ENCODE measurements around the gene UQCRC1. TPM values are rescaled to one million over a fixed set of nuclear protein-coding genes. Genes with fewer than 3 reads are reported as not detected.

Gene UQCRC1
- total RNA-seq, 1 donor from 2014 or later: 297 TPM

DNA sequence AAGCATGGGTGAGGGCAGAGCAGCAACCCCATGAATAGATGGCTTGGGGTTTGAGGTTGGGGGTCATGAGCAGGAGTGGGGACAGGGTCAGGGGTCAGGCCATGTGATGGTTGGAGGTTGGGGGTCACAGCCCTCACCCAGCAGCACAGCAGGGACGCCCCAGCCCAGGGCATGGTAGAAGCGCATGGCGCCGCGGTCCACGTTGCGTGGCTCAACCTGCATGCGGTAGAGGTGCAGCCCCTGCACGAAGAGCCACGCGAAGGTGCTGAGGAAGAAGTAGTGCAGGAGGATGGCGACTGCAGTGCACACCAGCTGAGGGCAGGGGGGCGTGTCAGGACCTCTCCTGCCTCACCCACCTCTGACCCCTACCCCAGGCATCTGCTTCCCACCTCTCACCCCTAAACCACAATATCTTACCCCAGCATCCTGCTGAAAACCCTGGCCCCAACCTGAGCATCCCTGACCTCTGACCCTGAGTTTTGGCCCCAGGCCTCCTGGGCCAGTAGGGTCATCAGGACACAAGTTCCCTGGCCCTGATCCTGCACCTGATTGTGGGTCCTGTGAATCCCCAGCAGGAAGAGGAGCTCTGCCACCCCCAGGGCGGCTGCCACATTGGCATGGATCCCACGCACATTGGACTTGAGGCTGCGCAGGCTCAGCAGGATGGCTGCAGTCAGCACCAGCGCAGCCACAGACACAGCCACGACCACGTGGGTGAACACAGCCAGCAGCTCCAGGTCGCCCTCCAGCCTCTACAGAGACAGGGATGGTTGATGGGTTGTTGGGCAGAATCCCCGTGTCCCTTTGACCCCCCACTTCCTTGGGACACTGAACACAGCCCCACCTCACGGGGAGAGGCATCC lies 35.7 kb upstream of the UQCRC1 start:
- TF ChIP-seq CTCF (conservative IDR thresholded peaks at IDR 0.05): no peak
- H3K27me3 Mint-ChIP-seq (ENCODE audit: low read depth): no peaks in the 10 kb centered on the region
- H3K36me3 Mint-ChIP-seq (ENCODE audit: low read depth): no peaks in the 10 kb centered on the region
- H3K9me3 Mint-ChIP-seq: no peaks in the 10 kb centered on the region
- H3K4me1 Mint-ChIP-seq: no peaks in the 10 kb centered on the region
- no peak overlapping the region for H3K4me3 Mint-ChIP-seq
- no peak for DNase-seq (ENCODE audit: low read depth, low spot score)
- no peak overlapping the region for H3K27ac Mint-ChIP-seq (ENCODE audit: unreplicated experiment)

DNA sequence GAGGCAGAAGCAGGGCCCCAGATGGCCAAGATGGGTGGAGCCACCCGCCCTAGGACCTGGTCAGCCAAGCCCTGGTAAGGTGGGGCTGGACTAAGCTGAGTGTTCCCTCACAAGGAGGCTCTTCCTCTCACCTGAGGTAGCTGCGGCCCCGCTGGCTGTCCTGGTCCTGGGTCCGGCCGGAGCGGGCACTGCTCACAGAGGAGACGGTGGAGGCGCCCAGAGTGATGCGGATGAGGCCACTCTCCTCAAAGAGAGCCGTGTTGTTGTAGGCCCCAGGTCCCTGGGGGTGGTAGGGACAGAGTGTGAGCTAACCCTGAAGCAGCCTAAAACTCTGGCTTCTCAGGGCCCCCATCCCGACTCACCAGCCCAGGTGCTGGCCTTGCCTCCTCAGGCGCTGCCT lies 33.2 kb upstream of the UQCRC1 start:
- no peaks in the 10 kb centered on the region for H3K9me3 Mint-ChIP-seq
- DNase-seq (ENCODE audit: low read depth, low spot score): no peak
- H3K36me3 Mint-ChIP-seq (ENCODE audit: low read depth): no peaks in the 10 kb centered on the region
- H3K27me3 Mint-ChIP-seq (ENCODE audit: low read depth): no peaks in the 10 kb centered on the region
- no peak overlapping the region for H3K4me3 Mint-ChIP-seq
- H3K4me1 Mint-ChIP-seq: no peaks in the 10 kb centered on the region
- no peak overlapping the region for H3K27ac Mint-ChIP-seq (ENCODE audit: unreplicated experiment)
- no peak for TF ChIP-seq CTCF (conservative IDR thresholded peaks at IDR 0.05)

GRCh38 chr3:48641396-48641795 lies 31.9 kb upstream of the UQCRC1 start:
- H3K27me3 Mint-ChIP-seq (ENCODE audit: low read depth): no peaks in the 10 kb centered on the region
- H3K4me3 Mint-ChIP-seq: no peak overlapping the region
- peaks cover 12% of the 10 kb centered on the region for H3K4me1 Mint-ChIP-seq
- no peak for TF ChIP-seq CTCF (conservative IDR thresholded peaks at IDR 0.05)
- H3K36me3 Mint-ChIP-seq (ENCODE audit: low read depth): no peaks in the 10 kb centered on the region
- no peak for DNase-seq (ENCODE audit: low read depth, low spot score)
- H3K9me3 Mint-ChIP-seq: no peaks in the 10 kb centered on the region
- peak overlapping the region; percentile 58 for H3K27ac Mint-ChIP-seq (ENCODE audit: unreplicated experiment)

- Mint-ChIP-seq H3K9me3 (no peaks in the 10 kb centered on the region), H3K27me3 (ENCODE audit: low read depth) (no peaks in the 10 kb centered on the region), H3K4me1 (peaks cover 22% of the 10 kb centered on the region), H3K4me3 (no peak overlapping the region), H3K36me3 (ENCODE audit: low read depth) (no peaks in the 10 kb centered on the region), H3K27ac (ENCODE audit: unreplicated experiment) (no peak overlapping the region)
- TF ChIP-seq CTCF (conservative IDR thresholded peaks at IDR 0.05): no peak
- no peak for DNase-seq (ENCODE audit: low read depth, low spot score)
These were observed 30.6 kb upstream of the UQCRC1 start for GRCh38 chr3:48639944-48640606.

- Mint-ChIP-seq H3K36me3 (ENCODE audit: low read depth) (no peaks in the 10 kb centered on the region), H3K4me1 (peaks cover 32% of the 10 kb centered on the region), H3K27me3 (ENCODE audit: low read depth) (no peaks in the 10 kb centered on the region), H3K4me3 (peak overlapping the region; percentile 89), H3K9me3 (no peaks in the 10 kb centered on the region), H3K27ac (ENCODE audit: unreplicated experiment) (peak overlapping the region; percentile 20)
- no peak for TF ChIP-seq CTCF (conservative IDR thresholded peaks at IDR 0.05)
- DNase-seq (ENCODE audit: low read depth, low spot score): no peak
These were observed 27.9 kb upstream of the UQCRC1 start for GRCh38 chr3:48637305-48637704.

All from neural crest cell (in vitro differentiated cells).